ENCODE measurements around the gene TRABD.

Gene TRABD

DNA sequence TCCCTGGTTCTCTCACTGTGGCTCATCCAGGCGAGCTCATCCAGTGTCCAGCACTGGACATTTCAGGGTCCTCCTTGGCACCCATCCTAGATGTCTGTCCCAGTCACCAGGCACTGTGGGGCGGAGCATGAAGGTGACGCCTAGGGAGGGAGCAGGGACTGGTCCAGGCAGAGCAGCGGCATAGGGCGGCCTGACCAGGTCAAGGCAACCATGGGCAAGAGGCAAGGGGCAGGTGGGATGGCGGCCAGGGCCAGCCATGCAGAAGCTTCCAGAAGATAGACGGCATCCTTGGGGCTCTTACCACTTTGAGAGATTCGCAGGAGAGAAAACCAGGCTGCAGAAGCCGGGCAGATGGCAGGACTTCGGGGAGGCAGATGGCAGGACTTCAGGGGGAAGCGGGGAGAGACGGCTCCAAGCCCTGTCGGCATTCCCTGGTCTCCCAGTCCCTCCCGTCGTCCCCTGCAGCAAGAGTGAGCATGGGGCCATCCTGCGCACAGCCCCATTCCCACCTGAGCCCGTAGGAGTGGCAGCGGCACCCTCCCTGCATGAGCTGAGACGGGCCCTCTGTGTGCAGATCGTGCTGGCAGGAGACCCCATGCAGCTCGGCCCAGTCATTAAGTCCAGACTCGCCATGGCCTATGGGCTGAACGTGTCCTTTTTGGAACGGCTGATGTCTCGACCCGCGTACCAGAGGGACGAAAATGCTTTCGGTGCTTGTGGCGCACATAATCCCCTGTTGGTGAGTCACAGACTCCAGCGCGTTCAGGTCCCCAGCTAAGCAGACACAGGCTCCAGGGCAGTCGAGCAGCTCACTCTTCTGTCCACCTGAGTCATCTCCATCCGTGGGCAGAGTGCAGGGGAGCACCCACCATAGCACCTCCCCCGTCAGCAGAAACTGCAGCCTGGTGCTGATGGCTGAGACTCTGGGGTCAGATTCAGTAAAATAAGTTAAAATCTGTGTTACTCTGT, 35.3 kb upstream of the TRABD start:
- ChIA-PET POLR2A (interaction anchor here (1.3 to 1.6 kb wide), 2 partner anchors 46 to 58 kb away, joined by 4 read pairs; no protein-coding TSS in a partner anchor), CTCF (interaction anchor here (0.5 to 1.1 kb wide), 4 partner anchors 37 to 80 kb away, joined by 3 to 6 read pairs (median 4); no protein-coding TSS in a partner anchor)
- TF ChIP-seq SP1 (IDR thresholded peaks at IDR 0.05): no peak
- TF ChIP-seq FOXK2 (IDR thresholded peaks at IDR 0.05): no peak
- no peak for TF ChIP-seq L3MBTL2 (conservative IDR thresholded peaks at IDR 0.05)
- TF ChIP-seq BHLHE40 (IDR thresholded peaks at IDR 0.05; ENCODE audit: borderline replicate concordance): no peak
- TF ChIP-seq LEF1 (IDR thresholded peaks at IDR 0.05; ENCODE audit: borderline replicate concordance): no peak
- TF ChIP-seq FOXA1 (IDR thresholded peaks at IDR 0.05): no peak
- no peak for TF ChIP-seq ZNF384 (IDR thresholded peaks at IDR 0.05)
- no peak for TF ChIP-seq FOXM1 (IDR thresholded peaks at IDR 0.05; ENCODE audit: borderline replicate concordance)
- TF ChIP-seq CTBP1 (IDR thresholded peaks at IDR 0.05; ENCODE audit: borderline replicate concordance): no peak
- no peak for DNase-seq (ENCODE audit: extremely low spot score)

DNA sequence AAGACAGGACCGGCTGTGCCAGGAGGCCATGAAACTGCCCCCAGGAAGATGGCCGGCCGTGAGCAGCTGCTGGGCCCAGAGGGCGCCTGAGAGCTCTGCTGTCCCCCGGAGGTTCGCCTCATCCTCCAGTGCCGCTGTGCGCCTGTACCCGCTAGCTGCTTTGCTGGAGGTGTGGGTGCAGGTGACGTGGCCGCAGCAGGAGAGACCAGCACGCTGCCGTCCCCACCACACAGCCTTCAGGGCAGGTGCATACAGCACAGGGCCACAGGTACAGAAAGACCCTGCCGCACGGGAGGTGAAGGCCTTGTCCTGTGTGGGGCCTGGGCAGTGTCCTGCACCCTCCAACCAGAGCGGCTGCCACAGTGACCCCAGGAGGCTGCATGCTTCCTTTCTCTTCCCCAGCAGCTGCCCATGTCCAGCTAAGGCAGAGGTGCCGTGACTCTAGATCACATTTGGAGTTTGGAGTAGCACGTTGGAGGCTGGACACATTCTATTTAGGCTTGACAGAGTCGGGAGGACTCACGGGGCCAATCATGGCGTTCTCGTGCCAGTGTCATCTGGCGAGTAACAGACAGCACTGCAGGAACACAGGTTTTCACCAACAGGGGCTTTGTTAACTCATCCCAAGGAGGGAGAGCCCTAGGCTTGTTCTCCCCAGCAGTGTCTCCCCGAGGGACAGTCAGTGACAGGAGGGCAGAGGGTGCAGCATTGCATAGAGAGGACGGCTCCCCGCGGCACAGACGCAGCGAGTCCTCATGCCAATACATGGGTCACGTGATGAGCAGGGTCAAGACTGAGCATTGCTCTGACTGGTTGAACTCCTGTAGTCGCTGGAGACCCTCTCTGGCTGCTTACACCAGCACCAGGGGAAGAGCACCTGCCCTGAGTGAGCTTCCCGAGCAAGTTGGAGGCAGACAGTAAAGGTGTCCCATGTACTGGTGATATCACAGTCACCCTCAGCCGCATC, 33.9 kb upstream of the TRABD start:
- TF ChIP-seq SUZ12 (IDR thresholded peaks at IDR 0.05): no peak
- TF ChIP-seq, protein P1, sequence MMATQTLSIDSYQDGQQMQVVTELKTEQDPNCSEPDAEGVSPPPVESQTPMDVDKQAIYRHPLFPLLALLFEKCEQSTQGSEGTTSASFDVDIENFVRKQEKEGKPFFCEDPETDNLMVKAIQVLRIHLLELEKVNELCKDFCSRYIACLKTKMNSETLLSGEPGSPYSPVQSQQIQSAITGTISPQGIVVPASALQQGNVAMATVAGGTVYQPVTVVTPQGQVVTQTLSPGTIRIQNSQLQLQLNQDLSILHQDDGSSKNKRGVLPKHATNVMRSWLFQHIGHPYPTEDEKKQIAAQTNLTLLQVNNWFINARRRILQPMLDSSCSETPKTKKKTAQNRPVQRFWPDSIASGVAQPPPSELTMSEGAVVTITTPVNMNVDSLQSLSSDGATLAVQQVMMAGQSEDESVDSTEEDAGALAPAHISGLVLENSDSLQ (IDR thresholded peaks at IDR 0.05): no peak
- TF ChIP-seq FOXM1 (IDR thresholded peaks at IDR 0.05; ENCODE audit: borderline replicate concordance): no peak
- TF ChIP-seq NFRKB (IDR thresholded peaks at IDR 0.05): no peak
- no peak for TF ChIP-seq CTBP1 (IDR thresholded peaks at IDR 0.05; ENCODE audit: borderline replicate concordance)
- no peak for TF ChIP-seq SP1 (IDR thresholded peaks at IDR 0.05)
- TF ChIP-seq HDGF (IDR thresholded peaks at IDR 0.05; ENCODE audit: borderline replicate concordance): no peak
- TF ChIP-seq FOXA1 (IDR thresholded peaks at IDR 0.05): no peak
- no peak for TF ChIP-seq ZNF384 (IDR thresholded peaks at IDR 0.05)
- no peak for TF ChIP-seq L3MBTL2 (conservative IDR thresholded peaks at IDR 0.05)
- no peak for TF ChIP-seq ELF4 (IDR thresholded peaks at IDR 0.05)
- TF ChIP-seq LEF1 (IDR thresholded peaks at IDR 0.05; ENCODE audit: borderline replicate concordance): no peak
- TF ChIP-seq BHLHE40 (IDR thresholded peaks at IDR 0.05; ENCODE audit: borderline replicate concordance): no peak
- no peak for TF ChIP-seq FOXK2 (IDR thresholded peaks at IDR 0.05)
- no peak for TF ChIP-seq TARDBP (IDR thresholded peaks at IDR 0.05)
- no peak for TF ChIP-seq ARNT (IDR thresholded peaks at IDR 0.05)
- no peak for DNase-seq (ENCODE audit: extremely low spot score)
- CTCF ChIA-PET: interaction anchor here (1.0 to 1.4 kb wide), 2 partner anchors 9 to 60 kb away, joined by 4 to 5 read pairs; no protein-coding TSS in a partner anchor
- POLR2A ChIA-PET: no interaction called here

DNA sequence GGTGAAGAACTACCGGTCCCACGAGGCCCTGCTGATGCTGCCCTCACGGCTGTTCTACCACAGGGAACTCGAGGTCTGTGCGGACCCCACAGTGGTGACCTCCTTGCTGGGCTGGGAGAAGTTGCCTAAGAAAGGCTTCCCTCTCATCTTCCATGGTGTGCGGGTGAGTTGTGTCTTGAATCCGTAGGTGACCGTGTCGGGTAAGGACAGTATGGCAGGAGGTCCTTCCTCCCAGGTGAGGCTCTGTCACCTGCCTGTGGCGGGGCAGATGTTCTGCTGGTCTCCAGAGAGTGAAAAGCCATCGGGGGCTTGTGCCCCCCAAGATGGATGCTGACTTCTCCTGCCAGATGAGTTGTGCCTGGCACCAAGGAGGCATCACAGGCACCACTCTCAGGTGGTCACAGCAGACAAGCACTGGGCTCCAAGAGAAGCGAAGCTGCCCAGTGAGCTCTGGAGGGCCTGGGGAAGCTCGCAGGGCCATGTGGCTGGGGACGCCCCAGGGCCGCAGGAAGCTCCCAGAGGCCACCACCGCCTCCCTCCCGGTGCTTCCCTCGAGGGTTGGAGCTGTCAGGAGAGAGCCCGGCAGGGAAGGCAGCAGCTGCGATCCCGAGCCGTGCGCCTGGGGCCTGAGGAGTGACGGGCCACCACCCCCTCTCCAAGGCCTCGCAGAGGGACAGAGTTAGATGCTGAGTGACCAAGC, 32.5 kb upstream of the TRABD start:
- ChIA-PET POLR2A (interaction anchor here (1.7 kb wide), 1 partner anchor 11 kb away, joined by 3 read pairs; no protein-coding TSS in a partner anchor), CTCF (no interaction called here)
- TF ChIP-seq L3MBTL2 (conservative IDR thresholded peaks at IDR 0.05) (no peak), NFRKB (IDR thresholded peaks at IDR 0.05) (no peak), LEF1 (IDR thresholded peaks at IDR 0.05; ENCODE audit: borderline replicate concordance) (no peak), FOXA1 (IDR thresholded peaks at IDR 0.05) (no peak), SP1 (IDR thresholded peaks at IDR 0.05) (no peak), TARDBP (IDR thresholded peaks at IDR 0.05) (no peak), BHLHE40 (IDR thresholded peaks at IDR 0.05; ENCODE audit: borderline replicate concordance) (no peak), FOXK2 (IDR thresholded peaks at IDR 0.05) (no peak), SUZ12 (IDR thresholded peaks at IDR 0.05) (no peak), HDGF (IDR thresholded peaks at IDR 0.05; ENCODE audit: borderline replicate concordance) (no peak), ELF4 (IDR thresholded peaks at IDR 0.05) (no peak), FOXM1 (IDR thresholded peaks at IDR 0.05; ENCODE audit: borderline replicate concordance) (no peak), ZNF384 (IDR thresholded peaks at IDR 0.05) (no peak), ARNT (IDR thresholded peaks at IDR 0.05) (no peak)
- TF ChIP-seq, protein P1 (IDR thresholded peaks at IDR 0.05): no peak
- DNase-seq (ENCODE audit: extremely low spot score): no peak

DNA sequence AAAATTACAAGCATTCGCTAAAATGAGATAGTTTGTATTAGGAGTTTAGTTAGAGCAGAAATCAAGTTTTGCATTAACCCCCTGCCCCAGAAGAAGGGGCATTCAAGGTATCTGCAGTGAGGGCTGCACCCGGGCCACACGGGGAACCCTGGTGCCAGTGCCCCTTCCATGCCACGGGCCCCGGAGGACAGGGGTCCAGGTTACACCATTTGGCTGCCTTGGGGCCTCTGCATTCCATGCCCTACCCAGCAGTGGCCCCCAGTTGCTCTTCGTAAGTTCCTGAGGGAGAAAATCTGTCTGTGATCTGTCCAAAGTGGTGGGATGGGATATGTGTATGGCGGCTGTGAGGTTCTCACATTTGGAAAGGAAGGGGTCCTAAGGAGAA, 32.0 kb upstream of the TRABD start:
- TF ChIP-seq HDGF (IDR thresholded peaks at IDR 0.05; ENCODE audit: borderline replicate concordance): no peak
- no peak for TF ChIP-seq SP1 (IDR thresholded peaks at IDR 0.05)
- TF ChIP-seq, protein P1 (IDR thresholded peaks at IDR 0.05): no peak
- no peak for TF ChIP-seq FOXA1 (IDR thresholded peaks at IDR 0.05)
- TF ChIP-seq L3MBTL2 (conservative IDR thresholded peaks at IDR 0.05): no peak
- no peak for TF ChIP-seq FOXK2 (IDR thresholded peaks at IDR 0.05)
- no peak for TF ChIP-seq BHLHE40 (IDR thresholded peaks at IDR 0.05; ENCODE audit: borderline replicate concordance)
- no peak for TF ChIP-seq ZNF384 (IDR thresholded peaks at IDR 0.05)
- TF ChIP-seq TARDBP (IDR thresholded peaks at IDR 0.05): no peak
- TF ChIP-seq CTBP1 (IDR thresholded peaks at IDR 0.05; ENCODE audit: borderline replicate concordance): no peak
- TF ChIP-seq ARNT (IDR thresholded peaks at IDR 0.05): no peak
- no peak for TF ChIP-seq FOXM1 (IDR thresholded peaks at IDR 0.05; ENCODE audit: borderline replicate concordance)
- TF ChIP-seq NFRKB (IDR thresholded peaks at IDR 0.05): no peak
- TF ChIP-seq SUZ12 (IDR thresholded peaks at IDR 0.05): no peak
- no peak for TF ChIP-seq LEF1 (IDR thresholded peaks at IDR 0.05; ENCODE audit: borderline replicate concordance)
- TF ChIP-seq ELF4 (IDR thresholded peaks at IDR 0.05): no peak
- ChIA-PET POLR2A (interaction anchor here (1.7 kb wide), 1 partner anchor 11 kb away, joined by 3 read pairs; no protein-coding TSS in a partner anchor), CTCF (no interaction called here)
- no peak for DNase-seq (ENCODE audit: extremely low spot score)
